ENCODE results near the gene AP3S2.

GRCh38 chr15:89839167-89839810 lies 54.5 kb downstream of the AP3S2 start:
- TF ChIP-seq CTCF (IDR thresholded peaks at IDR 0.05) (no peak), EP300 (IDR thresholded peaks at IDR 0.05) (no peak), POLR2A (IDR thresholded peaks at IDR 0.05) (no peak), POLR2AphosphoS5 (IDR thresholded peaks at IDR 0.05) (no peak)
